ENCODE results near the gene SALL3. TPM values are rescaled to one million over a fixed set of nuclear protein-coding genes. Genes with fewer than 3 reads are reported as not detected.

Gene SALL3
- total RNA-seq, 1 donor from 2014 or later = 0.20 TPM

DNA sequence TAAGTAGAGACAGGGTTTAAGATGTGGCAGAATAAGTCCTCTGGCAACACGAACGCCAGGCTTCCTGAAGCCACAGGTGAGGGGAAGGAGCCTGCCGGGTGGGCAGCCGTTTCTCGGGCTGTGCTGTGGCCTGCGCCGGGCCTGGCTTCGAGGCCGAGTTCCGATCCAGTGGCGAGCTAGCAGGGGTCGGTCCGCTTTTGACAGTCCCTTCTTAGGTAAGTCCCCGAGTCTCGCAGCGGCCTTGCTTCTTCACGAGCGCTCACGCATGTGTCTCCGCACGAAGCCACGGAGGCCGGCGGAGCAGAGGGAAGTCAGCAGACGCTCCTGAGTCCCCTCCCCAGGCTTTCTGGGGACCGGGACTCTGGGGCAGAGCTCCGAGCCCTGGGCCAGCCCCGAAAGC lies 26.0 kb downstream of the SALL3 start:
- DNase-seq (ENCODE audit: low read depth, low spot score) = no peak

DNA sequence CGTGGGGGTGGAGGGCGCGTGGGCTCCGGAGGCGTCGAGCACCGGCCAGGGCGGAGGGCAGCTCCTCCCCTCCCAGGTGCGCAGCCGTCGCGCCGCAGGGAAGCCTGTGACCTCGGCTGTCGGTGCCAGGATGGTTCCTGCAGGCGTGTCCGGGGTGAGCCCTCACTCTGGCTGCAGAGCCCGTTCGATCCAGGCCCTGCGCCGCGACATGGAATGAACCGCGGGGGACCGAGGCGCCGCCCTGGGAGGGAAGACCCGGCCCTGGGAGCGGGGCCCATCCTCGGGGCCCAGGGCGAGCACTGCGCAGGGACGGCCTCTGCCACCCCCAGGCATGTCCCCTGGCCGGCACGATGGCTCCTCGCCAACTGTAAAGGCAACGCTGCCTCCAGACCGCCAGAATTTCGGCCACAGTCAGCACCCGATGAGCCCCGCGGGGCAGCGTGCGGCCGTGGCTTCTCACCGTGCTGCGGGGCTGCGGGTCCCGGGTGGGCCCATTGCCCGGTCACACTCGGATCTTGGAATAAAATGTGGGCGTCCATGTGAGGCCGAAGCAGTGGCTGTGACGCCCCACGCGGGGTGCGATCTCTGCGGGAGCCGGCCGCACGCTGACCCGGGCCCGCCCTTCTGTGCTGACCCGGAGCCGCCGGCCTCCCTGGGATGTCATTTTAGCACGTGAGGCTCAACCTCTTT lies 26.6 kb downstream of the SALL3 start:
- no peak for DNase-seq (ENCODE audit: low read depth, low spot score)

DNA sequence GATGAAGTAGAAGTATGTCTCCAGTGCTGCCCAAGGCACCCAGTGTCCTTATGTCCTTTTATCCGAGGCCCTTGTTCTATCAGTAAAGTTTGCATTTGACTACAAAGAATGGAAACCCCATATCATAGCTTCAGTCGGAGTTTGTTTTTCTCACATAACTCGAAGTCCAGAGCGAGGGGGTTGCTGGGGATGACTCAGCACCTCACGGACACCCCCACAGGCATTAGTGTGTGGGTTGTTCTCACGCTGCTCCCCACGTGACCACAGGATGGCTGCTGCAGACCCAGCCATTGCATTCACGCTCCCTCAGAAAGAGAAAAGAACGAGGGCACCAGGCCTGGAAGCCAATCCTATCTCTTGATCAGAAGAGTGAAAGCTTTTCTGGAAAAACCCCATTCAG lies 27.8 kb downstream of the SALL3 start:
- no peak for DNase-seq (ENCODE audit: low read depth, low spot score)

- no peak for DNase-seq (ENCODE audit: low read depth, low spot score)
These were observed 28.8 kb downstream of the SALL3 start for GRCh38 chr18:79008356-79008940.

- no peak for DNase-seq (ENCODE audit: low read depth, low spot score)
These were observed 31.2 kb downstream of the SALL3 start for GRCh38 chr18:79010802-79011201.

DNA sequence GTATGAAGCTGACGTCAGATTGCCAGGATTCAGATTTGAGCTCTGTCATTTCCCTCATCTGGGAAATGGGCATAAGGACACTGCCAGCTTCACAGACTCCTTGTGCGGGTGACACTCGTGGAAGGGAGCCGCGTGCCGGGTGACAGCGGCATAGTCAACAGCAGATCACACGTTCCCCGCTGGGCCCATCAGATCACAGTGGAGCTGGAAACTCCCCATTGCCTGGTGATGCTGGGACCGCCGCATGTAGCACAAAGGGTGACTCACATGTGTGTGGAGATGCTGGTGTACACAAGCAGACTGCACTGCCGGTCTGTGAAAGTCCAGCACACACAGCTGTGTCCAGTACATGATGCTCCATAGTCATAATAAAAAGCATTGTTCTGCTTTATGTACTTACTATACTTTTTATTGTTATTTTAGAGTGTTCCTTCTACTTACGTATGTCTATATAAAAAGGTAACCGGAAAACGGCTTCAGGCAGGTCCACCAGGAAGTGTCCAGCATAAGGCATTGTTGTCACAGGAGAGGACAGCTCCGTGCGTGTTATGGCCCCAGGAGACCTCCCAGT lies 31.8 kb downstream of the SALL3 start:
- no peak for DNase-seq (ENCODE audit: low read depth, low spot score)

DNA sequence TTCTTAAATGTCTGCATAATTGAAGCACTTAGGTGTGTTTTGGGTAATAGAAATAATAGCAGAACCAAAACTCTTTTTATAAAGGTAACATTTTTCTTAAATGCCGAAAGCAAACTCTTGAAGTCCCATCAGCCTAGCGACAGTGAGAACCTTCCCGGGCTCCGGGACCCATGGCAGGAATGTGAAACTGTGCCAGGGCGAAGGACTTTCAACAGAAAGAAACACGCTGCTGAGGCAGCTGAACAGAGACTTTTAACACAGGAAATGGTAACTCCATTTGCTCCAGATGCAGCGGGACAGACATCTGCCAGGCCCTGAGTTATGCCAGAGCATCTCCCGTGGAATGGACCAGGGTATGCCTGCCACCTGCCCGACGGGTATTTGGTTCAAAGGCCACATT lies 34.3 kb downstream of the SALL3 start:
- DNase-seq (ENCODE audit: low read depth, low spot score) = no peak

GRCh38 chr18:79018911-79019310 lies 39.3 kb downstream of the SALL3 start:
- no peak for DNase-seq (ENCODE audit: low read depth, low spot score)

DNA sequence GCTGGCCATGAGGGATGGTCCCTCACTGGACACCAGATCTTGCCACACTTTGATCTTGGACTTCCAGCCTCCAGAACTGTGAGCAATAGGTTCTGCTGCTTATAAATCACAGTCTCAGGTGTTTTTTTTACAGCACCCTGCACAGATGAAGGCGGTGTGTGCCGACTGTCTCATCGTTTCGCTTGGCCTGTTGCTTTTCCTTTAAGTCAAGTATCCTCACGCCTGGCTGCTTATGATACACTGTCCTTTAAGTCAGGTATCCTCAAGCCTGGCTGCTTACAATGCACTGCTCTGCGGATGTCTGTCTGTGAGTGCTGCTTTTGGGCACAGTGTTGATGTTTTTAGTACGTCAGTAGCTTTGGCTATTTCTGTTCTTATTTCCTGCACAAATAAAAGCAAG lies 40.3 kb downstream of the SALL3 start:
- DNase-seq (ENCODE audit: low read depth, low spot score) = no peak

GRCh38 chr18:79022603-79023002 lies 43.0 kb downstream of the SALL3 start:
- DNase-seq (ENCODE audit: low read depth, low spot score) = no peak

GRCh38 chr18:79026491-79026890 lies 46.9 kb downstream of the SALL3 start:
- no peak for DNase-seq (ENCODE audit: low read depth, low spot score)

GRCh38 chr18:79030680-79031079 lies 51.1 kb downstream of the SALL3 start:
- no peak for DNase-seq (ENCODE audit: low read depth, low spot score)

- DNase-seq (ENCODE audit: low read depth, low spot score) = no peak
These were observed 62.7 kb downstream of the SALL3 start for GRCh38 chr18:79042276-79042675.

DNA sequence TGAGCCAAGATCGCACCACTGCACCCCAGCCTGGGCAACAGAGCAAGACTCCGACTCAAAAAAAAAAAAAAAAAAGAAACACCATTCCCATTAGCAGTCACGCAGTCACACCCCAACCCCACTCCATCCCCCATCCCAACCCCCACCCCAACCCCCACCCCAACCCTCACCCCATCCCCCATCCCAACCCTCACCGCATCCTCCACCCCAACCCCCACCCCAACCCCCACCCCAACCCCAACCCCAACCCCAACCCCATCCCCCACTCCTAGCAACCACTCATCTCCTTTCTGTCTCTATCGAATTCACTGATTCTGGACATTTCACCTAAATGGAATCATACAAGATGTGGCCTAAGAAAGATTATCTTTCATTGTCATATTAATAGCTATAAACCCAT lies 63.7 kb downstream of the SALL3 start:
- DNase-seq (ENCODE audit: low read depth, low spot score) = no peak

- DNase-seq (ENCODE audit: low read depth, low spot score) = no peak
These were observed 66.9 kb downstream of the SALL3 start for GRCh38 chr18:79046522-79046921.

DNA sequence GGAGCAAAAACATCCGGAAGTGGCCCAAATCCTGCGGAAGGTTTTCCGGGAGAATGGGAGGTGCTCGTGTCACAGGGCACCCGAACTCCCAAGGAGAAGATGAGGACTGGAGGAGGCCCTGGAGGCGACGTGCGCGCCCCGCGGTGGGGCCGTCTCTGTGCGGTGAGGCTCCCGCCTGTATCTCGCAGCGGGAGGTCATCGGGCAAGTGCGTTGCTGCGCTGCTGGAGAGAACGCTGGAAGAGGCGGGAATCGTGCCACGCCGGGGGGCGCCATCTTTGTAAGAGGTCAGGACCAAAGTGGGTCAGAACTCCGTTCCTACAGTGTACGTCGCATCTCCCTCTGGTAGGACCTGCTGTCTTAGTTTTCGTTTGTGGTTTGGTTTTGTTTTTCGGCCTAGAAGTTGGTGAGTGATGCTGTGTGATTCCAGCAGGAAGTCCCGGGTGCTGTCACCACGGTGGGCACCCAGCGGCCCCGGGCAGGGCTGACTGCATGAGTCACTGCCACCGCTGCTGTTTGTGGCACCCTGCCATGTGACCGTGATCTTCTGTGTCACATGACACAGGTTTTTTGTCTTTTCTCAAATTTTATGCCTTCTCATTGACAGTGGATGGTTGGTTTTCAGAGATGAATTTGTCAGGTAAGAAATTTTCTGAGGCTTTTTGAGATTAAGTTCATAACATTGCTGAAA lies 68.1 kb downstream of the SALL3 start:
- no peak for DNase-seq (ENCODE audit: low read depth, low spot score)

- DNase-seq (ENCODE audit: low read depth, low spot score) = no peak
These were observed 68.6 kb downstream of the SALL3 start for GRCh38 chr18:79048245-79048632.

GRCh38 chr18:79049506-79049905 lies 69.9 kb downstream of the SALL3 start:
- DNase-seq (ENCODE audit: low read depth, low spot score) = no peak
